ENCODE data around the gene WNT7B.
A peak's percentile ranks its signal among the peaks of the same experiment; 100 is the strongest.

The WNT7B gene

DNA sequence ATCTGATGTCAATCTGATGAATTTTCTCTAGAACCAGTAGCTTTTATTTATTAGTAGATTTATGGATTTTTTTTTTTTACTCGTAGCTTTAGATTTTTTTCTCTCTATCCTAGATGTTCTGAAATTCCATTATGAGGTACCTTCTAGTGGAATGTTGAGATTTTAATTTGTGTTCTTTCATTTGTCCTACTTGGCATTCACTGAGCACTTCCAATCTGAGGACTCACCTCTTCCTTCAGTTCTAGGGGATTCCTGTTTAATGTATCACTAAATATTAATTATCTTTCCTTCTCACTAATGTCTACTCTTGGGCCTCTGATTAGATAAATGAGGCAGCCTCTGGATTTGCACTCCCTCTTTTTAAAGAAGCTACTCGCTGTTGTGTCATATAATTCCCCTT lies 40.2 kb upstream of the WNT7B start:
- H3K4me3 ChIP-seq (ENCODE audit: severe bottlenecking) = no peak overlapping the region
- H3K27me3 ChIP-seq (ENCODE audit: insufficient read depth, poor library complexity, severe bottlenecking) = no peaks in the 10 kb centered on the region

DNA sequence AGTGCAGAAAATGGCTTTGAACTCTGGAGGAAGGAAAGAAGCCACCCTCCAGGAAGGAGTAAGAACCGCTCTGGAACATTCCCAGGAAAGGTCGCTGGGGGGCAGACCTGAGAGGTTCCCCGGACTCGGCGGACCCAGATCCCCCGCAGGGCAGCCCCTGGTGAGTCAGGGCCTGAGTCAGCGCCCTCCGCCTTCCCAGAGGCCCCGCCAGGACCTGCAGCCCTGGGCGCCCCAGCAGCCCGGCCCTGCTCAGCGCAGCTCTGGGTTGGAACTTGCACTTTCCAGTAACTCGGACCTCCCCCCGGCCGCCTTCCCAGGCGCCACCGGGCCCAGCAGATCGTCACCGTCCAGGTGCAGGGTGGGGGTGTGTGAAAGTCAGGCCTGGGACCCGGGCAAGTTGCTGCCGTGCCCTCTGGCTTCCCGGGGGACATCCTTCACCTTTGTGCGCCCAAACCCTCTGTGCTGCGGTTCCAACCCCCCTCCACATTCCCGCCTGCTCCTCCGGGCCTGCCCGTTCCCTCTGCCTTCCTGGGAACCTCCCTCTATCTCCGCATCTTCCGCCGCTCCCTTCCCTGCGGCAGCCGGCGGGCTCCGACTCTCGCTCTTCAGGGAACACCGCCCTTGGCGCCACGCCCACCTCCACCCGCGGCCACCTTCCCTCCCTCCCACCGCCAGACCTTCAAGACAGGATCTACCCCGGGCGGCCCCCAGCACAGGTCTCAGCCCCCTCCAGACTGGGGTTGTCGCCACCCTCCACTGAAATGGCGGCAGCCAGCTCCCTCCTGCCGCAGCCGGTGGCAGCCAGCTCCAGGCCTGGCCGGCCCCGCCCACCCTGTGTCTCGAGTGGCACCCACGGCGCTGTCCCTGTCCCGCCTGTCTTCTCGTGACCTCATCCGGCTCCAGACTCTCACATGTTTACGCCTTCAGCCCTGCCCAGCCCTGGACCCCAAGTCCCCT lies 36.8 kb upstream of the WNT7B start:
- Histone ChIP-seq H3K27me3 (ENCODE audit: insufficient read depth, poor library complexity, severe bottlenecking) (no peaks in the 10 kb centered on the region), H3K4me3 (ENCODE audit: severe bottlenecking) (peak overlapping the region; percentile 41), H3K27ac (ENCODE audit: poor library complexity, severe bottlenecking) (peak overlapping the region; percentile 99), H3K9me3 (ENCODE audit: severe bottlenecking) (no peaks in the 10 kb centered on the region), H3K36me3 (ENCODE audit: low read depth) (no peaks in the 10 kb centered on the region), H3K4me1 (ENCODE audit: insufficient read depth, poor library complexity, severe bottlenecking) (peaks cover 17% of the 10 kb centered on the region)
- TF ChIP-seq, protein P1, sequence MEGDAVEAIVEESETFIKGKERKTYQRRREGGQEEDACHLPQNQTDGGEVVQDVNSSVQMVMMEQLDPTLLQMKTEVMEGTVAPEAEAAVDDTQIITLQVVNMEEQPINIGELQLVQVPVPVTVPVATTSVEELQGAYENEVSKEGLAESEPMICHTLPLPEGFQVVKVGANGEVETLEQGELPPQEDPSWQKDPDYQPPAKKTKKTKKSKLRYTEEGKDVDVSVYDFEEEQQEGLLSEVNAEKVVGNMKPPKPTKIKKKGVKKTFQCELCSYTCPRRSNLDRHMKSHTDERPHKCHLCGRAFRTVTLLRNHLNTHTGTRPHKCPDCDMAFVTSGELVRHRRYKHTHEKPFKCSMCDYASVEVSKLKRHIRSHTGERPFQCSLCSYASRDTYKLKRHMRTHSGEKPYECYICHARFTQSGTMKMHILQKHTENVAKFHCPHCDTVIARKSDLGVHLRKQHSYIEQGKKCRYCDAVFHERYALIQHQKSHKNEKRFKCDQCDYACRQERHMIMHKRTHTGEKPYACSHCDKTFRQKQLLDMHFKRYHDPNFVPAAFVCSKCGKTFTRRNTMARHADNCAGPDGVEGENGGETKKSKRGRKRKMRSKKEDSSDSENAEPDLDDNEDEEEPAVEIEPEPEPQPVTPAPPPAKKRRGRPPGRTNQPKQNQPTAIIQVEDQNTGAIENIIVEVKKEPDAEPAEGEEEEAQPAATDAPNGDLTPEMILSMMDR (IDR thresholded peaks at IDR 0.05; ENCODE audit: poor library complexity, severe bottlenecking) = peak; percentile 89
- peak; percentile 94 for ATAC-seq (ENCODE audit: low read depth)
- peak; percentile 98 for DNase-seq (ENCODE audit: low spot score)

More for the DNA sequence above, 40.2 kb upstream of the WNT7B start:
- Histone ChIP-seq H3K36me3 (ENCODE audit: low read depth) (no peaks in the 10 kb centered on the region), H3K27ac (ENCODE audit: poor library complexity, severe bottlenecking) (no peak overlapping the region), H3K4me1 (ENCODE audit: insufficient read depth, poor library complexity, severe bottlenecking) (peaks cover 23% of the 10 kb centered on the region), H3K9me3 (ENCODE audit: severe bottlenecking) (no peaks in the 10 kb centered on the region)
- DNase-seq (ENCODE audit: low spot score) (no peak), ATAC-seq (ENCODE audit: low read depth) (no peak)
- TF ChIP-seq, protein P1 (IDR thresholded peaks at IDR 0.05; ENCODE audit: poor library complexity, severe bottlenecking) = no peak

DNA sequence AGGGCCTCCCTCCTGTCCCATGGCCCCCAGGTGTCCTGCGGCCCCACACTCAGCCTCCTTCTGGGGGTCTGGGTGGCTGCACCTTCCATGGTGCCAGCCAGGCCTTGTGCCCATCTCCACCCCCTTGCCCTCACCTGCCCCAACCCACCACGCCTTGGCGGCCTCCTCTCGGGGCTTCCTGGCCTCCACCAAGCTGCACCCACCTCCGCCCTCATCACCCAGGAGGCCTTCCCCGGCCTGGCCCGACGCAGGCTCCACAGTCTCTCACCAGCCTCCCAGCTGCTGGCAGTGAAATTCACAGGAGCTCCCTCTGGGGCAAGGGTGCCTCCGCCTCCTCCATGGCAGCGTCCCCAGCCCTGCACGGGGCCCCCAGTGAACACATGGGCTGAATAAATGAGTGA lies 35.9 kb upstream of the WNT7B start:
- Histone ChIP-seq H3K27me3 (ENCODE audit: insufficient read depth, poor library complexity, severe bottlenecking) (no peaks in the 10 kb centered on the region), H3K4me1 (ENCODE audit: insufficient read depth, poor library complexity, severe bottlenecking) (peaks cover 19% of the 10 kb centered on the region), H3K4me3 (ENCODE audit: severe bottlenecking) (no peak overlapping the region), H3K9me3 (ENCODE audit: severe bottlenecking) (no peaks in the 10 kb centered on the region), H3K36me3 (ENCODE audit: low read depth) (no peaks in the 10 kb centered on the region), H3K27ac (ENCODE audit: poor library complexity, severe bottlenecking) (peak overlapping the region; percentile 99)
- TF ChIP-seq, protein P1 (IDR thresholded peaks at IDR 0.05; ENCODE audit: poor library complexity, severe bottlenecking) = no peak
- peak; percentile 43 for DNase-seq (ENCODE audit: low spot score)
- no peak for ATAC-seq (ENCODE audit: low read depth)

DNA sequence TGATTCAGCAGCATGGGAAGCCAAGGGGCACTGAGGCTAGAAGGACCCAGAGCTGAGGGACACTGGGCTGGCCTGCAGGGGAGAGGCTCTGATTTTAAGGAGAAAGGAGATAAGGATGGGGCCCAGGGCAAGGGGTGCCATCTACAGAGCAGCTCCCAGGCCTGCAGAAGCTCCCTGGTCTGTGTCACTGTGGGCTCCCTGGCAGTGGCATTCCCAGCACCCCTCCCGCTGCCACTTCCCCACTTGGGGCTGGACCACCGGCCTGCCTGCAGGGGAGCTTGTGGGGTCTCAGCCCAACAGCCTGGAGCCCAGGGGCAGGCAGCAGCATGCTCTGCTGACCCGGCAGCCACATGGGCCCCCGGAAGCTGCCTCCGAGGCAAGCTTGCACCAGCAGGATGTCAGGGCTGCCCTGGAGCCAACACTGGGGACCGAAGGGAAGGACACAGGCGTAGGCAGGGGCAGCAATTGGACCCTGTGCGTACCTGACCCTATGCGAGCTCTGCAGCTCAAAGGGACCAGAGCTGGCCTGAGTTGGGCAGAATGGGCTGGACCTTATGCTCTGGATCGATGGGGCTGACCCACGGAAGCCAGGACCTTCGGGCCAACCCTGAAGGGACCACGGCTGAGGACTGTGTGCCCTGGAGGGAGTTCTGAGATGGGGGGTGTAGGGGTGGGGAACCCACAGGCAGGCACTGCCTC lies 35.4 kb upstream of the WNT7B start:
- Histone ChIP-seq H3K36me3 (ENCODE audit: low read depth) (no peaks in the 10 kb centered on the region), H3K9me3 (ENCODE audit: severe bottlenecking) (no peaks in the 10 kb centered on the region), H3K4me3 (ENCODE audit: severe bottlenecking) (no peak overlapping the region), H3K27ac (ENCODE audit: poor library complexity, severe bottlenecking) (peak overlapping the region; percentile 99), H3K4me1 (ENCODE audit: insufficient read depth, poor library complexity, severe bottlenecking) (peaks cover 25% of the 10 kb centered on the region), H3K27me3 (ENCODE audit: insufficient read depth, poor library complexity, severe bottlenecking) (no peaks in the 10 kb centered on the region)
- DNase-seq (ENCODE audit: low spot score) = peak; percentile 60
- TF ChIP-seq, protein P1 (IDR thresholded peaks at IDR 0.05; ENCODE audit: poor library complexity, severe bottlenecking) = no peak
- no peak for ATAC-seq (ENCODE audit: low read depth)
